ENCODE data around the gene PIRT.

Gene PIRT

DNA sequence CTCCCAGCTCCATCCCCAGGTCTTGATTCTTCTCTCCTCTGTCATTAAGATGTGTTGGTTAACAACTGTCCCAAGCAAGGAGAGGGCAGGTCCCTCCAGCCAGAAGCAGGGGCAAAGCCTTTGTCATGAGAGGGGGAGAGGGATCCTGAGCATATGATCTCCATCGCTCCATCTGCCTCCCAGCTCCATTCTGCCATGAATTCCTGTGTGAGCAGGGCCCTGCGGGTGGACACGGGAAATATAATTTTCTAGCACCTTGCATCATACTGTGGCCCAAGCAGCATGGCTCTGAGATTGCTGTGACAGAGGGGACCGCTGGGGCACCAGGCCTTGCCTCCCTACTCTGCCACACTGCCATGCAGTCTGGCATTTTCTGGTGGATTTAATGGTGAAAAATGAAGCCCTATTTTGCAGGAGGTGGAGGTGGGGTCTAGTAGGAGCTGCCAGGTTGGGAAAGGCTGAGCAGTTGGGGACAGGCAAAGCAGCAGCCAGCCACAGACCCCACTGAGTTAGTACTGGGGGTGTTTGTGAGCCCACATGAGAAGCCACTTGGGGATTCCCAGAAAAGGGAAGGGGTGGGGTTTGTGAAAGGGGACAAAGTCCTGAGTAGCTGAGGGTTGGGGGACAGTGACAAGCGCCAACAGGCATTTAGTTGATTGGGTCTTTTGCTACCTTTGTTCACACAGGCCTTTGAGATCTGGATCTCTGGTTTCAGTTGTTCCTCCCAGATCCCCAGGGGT is 50.4 kb downstream of the PIRT start:
- DNase-seq, result no peak

DNA sequence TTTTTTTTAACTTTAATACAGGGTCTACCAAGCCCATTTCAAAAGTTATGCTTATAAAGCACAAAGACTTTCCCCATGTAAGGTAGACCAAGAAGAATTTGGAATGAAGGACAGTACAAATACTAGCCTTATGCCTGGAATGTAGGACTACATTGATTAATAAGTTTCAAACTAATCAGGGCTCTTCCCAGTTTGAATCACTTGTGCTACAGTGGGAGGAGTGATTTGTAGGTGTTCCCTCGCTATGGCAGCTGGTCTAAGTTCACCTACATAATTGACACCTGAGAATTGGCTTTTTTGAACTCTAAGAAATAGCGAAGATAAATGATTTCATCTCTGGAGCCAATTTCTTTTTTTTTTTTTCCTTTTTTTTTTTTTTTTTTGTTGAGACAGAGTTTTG is 52.6 kb downstream of the PIRT start:
- DNase-seq, result no peak

DNA sequence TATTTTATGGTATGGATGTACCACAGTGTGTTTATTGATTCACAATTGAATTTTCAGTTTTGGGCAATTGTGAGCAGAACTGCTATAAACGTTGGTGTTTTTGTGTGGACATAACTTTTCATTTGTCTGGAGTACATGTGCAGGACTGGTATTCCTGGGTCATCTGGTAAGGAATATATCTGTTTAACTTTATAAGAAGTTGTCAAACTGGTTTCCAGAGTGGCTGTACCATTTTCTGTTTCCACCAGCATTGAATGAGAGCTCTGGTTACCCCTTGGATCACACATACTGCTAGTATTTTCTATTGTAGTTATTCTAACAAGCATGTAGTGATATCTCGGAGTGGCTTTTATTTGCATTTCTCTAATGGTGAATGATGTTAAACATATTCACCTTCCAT is 58.3 kb downstream of the PIRT start:
- no peak for DNase-seq

GRCh38 chr17:10777890-10778289 is 60.0 kb downstream of the PIRT start:
- no peak for DNase-seq

DNA sequence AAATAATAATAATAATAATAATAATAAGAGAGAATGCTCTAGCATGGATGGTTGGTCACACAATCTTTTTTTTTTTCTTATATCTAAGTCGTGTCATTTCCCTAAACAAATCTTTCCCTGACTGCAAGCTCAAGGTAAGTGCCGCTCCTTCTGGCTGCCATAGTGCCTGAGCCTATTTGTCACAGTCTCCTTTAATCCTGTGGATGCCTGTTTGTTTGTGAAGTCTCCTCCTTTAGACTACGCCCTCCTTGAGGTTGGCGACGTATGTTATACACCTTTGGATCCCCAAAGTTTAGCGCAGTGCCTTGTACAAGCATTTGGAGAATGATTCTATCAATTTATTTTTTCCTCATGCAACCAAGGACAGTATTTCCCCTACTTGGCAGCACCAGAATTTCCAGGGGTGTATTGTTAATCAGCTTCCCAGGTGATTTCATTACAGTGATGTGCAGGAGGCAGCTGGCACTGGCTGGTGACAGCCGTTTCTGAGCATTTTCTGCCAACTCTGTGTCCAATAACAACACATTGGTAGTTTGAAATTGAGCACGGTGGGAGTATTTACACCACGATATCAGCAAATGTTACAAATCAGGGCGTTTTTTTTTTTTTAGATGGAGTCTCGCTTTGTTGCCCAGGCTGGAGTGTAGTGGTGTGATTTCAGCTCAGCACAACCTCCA is 60.6 kb downstream of the PIRT start:
- DNase-seq, result no peak

DNA sequence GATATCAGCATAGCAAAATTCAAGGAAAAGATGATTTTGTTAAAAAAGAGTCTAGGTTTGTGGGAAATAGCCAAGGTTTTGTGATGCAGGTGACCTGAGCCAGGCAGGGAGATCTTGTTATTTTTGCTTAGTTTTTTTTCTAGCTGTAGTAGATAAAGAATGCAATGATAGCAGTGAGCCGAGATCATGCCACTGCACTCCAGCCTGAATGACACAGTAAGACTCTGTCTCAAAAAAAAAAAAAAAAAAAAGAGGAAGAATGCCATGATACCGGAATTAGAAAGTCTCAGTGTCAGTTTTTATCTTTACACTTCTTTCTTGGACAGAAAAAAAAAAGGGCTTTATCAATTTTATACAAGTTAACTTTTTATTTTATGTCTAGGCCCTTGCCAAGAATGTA is 61.5 kb downstream of the PIRT start:
- DNase-seq, result no peak

DNA sequence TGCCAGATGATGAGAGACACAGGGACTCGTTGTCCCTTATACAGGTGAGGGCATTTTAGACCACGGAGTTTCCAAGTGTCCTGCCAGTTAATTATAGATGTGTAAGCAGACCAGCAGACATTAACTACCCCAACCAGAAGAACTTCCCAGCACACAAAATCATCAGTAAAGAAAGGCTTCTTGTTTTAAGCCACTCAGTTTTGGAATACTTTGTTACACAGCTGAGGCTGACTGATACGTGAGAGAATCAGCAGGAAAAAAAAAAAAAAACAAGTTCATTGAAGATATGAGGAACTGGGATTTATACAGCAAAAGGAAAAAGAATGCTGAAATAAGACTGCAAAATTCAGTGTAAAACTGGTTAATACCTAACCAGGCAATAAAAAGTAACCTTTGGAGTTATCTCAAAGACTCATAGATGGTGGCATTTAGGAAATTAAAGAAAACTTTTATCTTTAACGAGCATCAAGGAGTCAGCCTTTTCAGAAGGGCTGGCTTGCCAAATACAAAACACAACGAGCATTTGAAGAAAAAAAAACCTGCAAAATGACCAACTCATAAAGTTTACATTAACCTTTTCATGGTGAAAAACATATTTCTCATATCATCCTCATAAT is 62.0 kb downstream of the PIRT start:
- DNase-seq, result no peak

GRCh38 chr17:10775058-10775457 is 62.8 kb downstream of the PIRT start:
- no peak for DNase-seq

- no peak for DNase-seq
Measured at GRCh38 chr17:10773391-10773790, 64.5 kb downstream of the PIRT start.
